ENCODE measurements around the gene L3MBTL4. TPM values are rescaled to one million over a fixed set of nuclear protein-coding genes. Genes with fewer than 3 reads are reported as not detected.
A peak's percentile ranks its signal among the peaks of the same experiment; 100 is the strongest.

Gene L3MBTL4
- total RNA-seq, 2 experiments from 2014 or later, result 0.27 to 0.33 TPM

GRCh38 chr18:5969989-5970403, 444.7 kb downstream of the L3MBTL4 start:
- CTCF ChIA-PET, result no interaction called here
- Mint-ChIP-seq H3K27ac (no peak overlapping the region), H3K4me3 (no peak overlapping the region), H3K27me3 (no peaks in the 10 kb centered on the region), H3K9me3 (no peaks in the 10 kb centered on the region), H3K36me3 (ENCODE audit: low read depth) (no peaks in the 10 kb centered on the region), H3K4me1 (peaks cover 14% of the 10 kb centered on the region)
- POLR2A ChIA-PET, result no interaction called here
- peak; percentile 10 for DNase-seq

GRCh38 chr18:5969355-5969988, 445.2 kb downstream of the L3MBTL4 start:
- Mint-ChIP-seq H3K9me3 (no peaks in the 10 kb centered on the region), H3K4me3 (no peak overlapping the region), H3K4me1 (peaks cover 15% of the 10 kb centered on the region), H3K27ac (no peak overlapping the region), H3K36me3 (ENCODE audit: low read depth) (no peaks in the 10 kb centered on the region), H3K27me3 (no peaks in the 10 kb centered on the region)
- ChIA-PET CTCF (no interaction called here), POLR2A (no interaction called here)
- DNase-seq, result no peak

GRCh38 chr18:5967666-5968065, 447.0 kb downstream of the L3MBTL4 start:
- POLR2A ChIA-PET, result no interaction called here
- CTCF ChIA-PET, result no interaction called here
- no peaks in the 10 kb centered on the region for H3K36me3 Mint-ChIP-seq (ENCODE audit: low read depth)
- no peak for DNase-seq
- no peaks in the 10 kb centered on the region for H3K27me3 Mint-ChIP-seq
- H3K9me3 Mint-ChIP-seq, result no peaks in the 10 kb centered on the region
- peak overlapping the region; percentile 15 for H3K27ac Mint-ChIP-seq
- no peak overlapping the region for H3K4me3 Mint-ChIP-seq
- H3K4me1 Mint-ChIP-seq, result peaks cover 15% of the 10 kb centered on the region

GRCh38 chr18:5967007-5967406, 447.7 kb downstream of the L3MBTL4 start:
- CTCF ChIA-PET, result no interaction called here
- Mint-ChIP-seq H3K9me3 (no peaks in the 10 kb centered on the region), H3K4me3 (no peak overlapping the region), H3K4me1 (peaks cover 15% of the 10 kb centered on the region), H3K36me3 (ENCODE audit: low read depth) (no peaks in the 10 kb centered on the region), H3K27ac (no peak overlapping the region), H3K27me3 (no peaks in the 10 kb centered on the region)
- DNase-seq, result no peak
- POLR2A ChIA-PET, result no interaction called here

- no peaks in the 10 kb centered on the region for H3K36me3 Mint-ChIP-seq (ENCODE audit: low read depth)
- H3K9me3 Mint-ChIP-seq, result no peaks in the 10 kb centered on the region
- POLR2A ChIA-PET, result no interaction called here
- H3K27ac Mint-ChIP-seq, result no peak overlapping the region
- no peaks in the 10 kb centered on the region for H3K27me3 Mint-ChIP-seq
- H3K4me3 Mint-ChIP-seq, result no peak overlapping the region
- CTCF ChIA-PET, result no interaction called here
- DNase-seq, result no peak
- peaks cover 15% of the 10 kb centered on the region for H3K4me1 Mint-ChIP-seq
Observed at GRCh38 chr18:5966514-5966913, 448.2 kb downstream of the L3MBTL4 start.

GRCh38 chr18:5964996-5965395, 449.7 kb downstream of the L3MBTL4 start:
- H3K27me3 Mint-ChIP-seq, result no peaks in the 10 kb centered on the region
- H3K4me1 Mint-ChIP-seq, result peaks cover 10% of the 10 kb centered on the region
- H3K36me3 Mint-ChIP-seq (ENCODE audit: low read depth), result no peaks in the 10 kb centered on the region
- CTCF ChIA-PET, result no interaction called here
- no peak overlapping the region for H3K4me3 Mint-ChIP-seq
- no peak overlapping the region for H3K27ac Mint-ChIP-seq
- no peaks in the 10 kb centered on the region for H3K9me3 Mint-ChIP-seq
- no peak for DNase-seq
- POLR2A ChIA-PET, result no interaction called here

GRCh38 chr18:5964596-5964995, 450.1 kb downstream of the L3MBTL4 start:
- Mint-ChIP-seq H3K36me3 (ENCODE audit: low read depth) (no peaks in the 10 kb centered on the region), H3K27ac (no peak overlapping the region), H3K4me3 (no peak overlapping the region), H3K9me3 (no peaks in the 10 kb centered on the region), H3K4me1 (peaks cover 8% of the 10 kb centered on the region), H3K27me3 (no peaks in the 10 kb centered on the region)
- ChIA-PET POLR2A (no interaction called here), CTCF (no interaction called here)
- no peak for DNase-seq

- H3K4me3 Mint-ChIP-seq, result no peak overlapping the region
- no peak for DNase-seq
- H3K9me3 Mint-ChIP-seq, result no peaks in the 10 kb centered on the region
- no peaks in the 10 kb centered on the region for H3K36me3 Mint-ChIP-seq (ENCODE audit: low read depth)
- no peaks in the 10 kb centered on the region for H3K27me3 Mint-ChIP-seq
- H3K4me1 Mint-ChIP-seq, result peaks cover 8% of the 10 kb centered on the region
- no peak overlapping the region for H3K27ac Mint-ChIP-seq
- ChIA-PET POLR2A (no interaction called here), CTCF (no interaction called here)
Observed at GRCh38 chr18:5964108-5964507, 450.6 kb downstream of the L3MBTL4 start.

- Mint-ChIP-seq H3K4me3 (no peak overlapping the region), H3K4me1 (peaks cover 8% of the 10 kb centered on the region), H3K27me3 (no peaks in the 10 kb centered on the region), H3K36me3 (ENCODE audit: low read depth) (no peaks in the 10 kb centered on the region), H3K27ac (no peak overlapping the region), H3K9me3 (no peaks in the 10 kb centered on the region)
- DNase-seq, result no peak
- CTCF ChIA-PET, result no interaction called here
- POLR2A ChIA-PET, result no interaction called here
Observed at GRCh38 chr18:5963267-5963666, 451.4 kb downstream of the L3MBTL4 start.

GRCh38 chr18:5962362-5962761, 452.3 kb downstream of the L3MBTL4 start:
- no peak overlapping the region for H3K27ac Mint-ChIP-seq
- POLR2A ChIA-PET, result no interaction called here
- H3K4me3 Mint-ChIP-seq, result no peak overlapping the region
- DNase-seq, result no peak
- CTCF ChIA-PET, result no interaction called here
- H3K4me1 Mint-ChIP-seq, result peaks cover 8% of the 10 kb centered on the region
- H3K27me3 Mint-ChIP-seq, result no peaks in the 10 kb centered on the region
- no peaks in the 10 kb centered on the region for H3K36me3 Mint-ChIP-seq (ENCODE audit: low read depth)
- no peaks in the 10 kb centered on the region for H3K9me3 Mint-ChIP-seq

GRCh38 chr18:5961828-5962150, 452.9 kb downstream of the L3MBTL4 start:
- ChIA-PET CTCF (interaction anchor here (0.5 kb wide), 1 partner anchor 770 kb away, joined by 5 read pairs; no protein-coding TSS in a partner anchor), POLR2A (no interaction called here)
- Mint-ChIP-seq H3K27me3 (no peaks in the 10 kb centered on the region), H3K9me3 (no peaks in the 10 kb centered on the region), H3K4me3 (no peak overlapping the region), H3K36me3 (ENCODE audit: low read depth) (no peaks in the 10 kb centered on the region), H3K4me1 (peaks cover 8% of the 10 kb centered on the region), H3K27ac (no peak overlapping the region)
- DNase-seq, result no peak

- Mint-ChIP-seq H3K27me3 (no peaks in the 10 kb centered on the region), H3K27ac (no peak overlapping the region), H3K4me1 (peaks cover 8% of the 10 kb centered on the region), H3K4me3 (no peak overlapping the region), H3K36me3 (ENCODE audit: low read depth) (no peaks in the 10 kb centered on the region), H3K9me3 (no peaks in the 10 kb centered on the region)
- ChIA-PET POLR2A (no interaction called here), CTCF (interaction anchor here (0.5 kb wide), 1 partner anchor 770 kb away, joined by 5 read pairs; no protein-coding TSS in a partner anchor)
- DNase-seq, result no peak
Observed at GRCh38 chr18:5961097-5961827, 453.4 kb downstream of the L3MBTL4 start.

- Mint-ChIP-seq H3K4me1 (no peaks in the 10 kb centered on the region), H3K27ac (no peak overlapping the region), H3K27me3 (no peaks in the 10 kb centered on the region), H3K36me3 (ENCODE audit: low read depth) (no peaks in the 10 kb centered on the region), H3K9me3 (no peaks in the 10 kb centered on the region), H3K4me3 (no peak overlapping the region)
- CTCF ChIA-PET, result no interaction called here
- DNase-seq, result no peak
- POLR2A ChIA-PET, result interaction anchor here (0.8 kb wide), 1 partner anchor 456 kb away, joined by 5 read pairs; the partner anchor contains the start of gene L3MBTL4
Observed at GRCh38 chr18:5958822-5959221, 455.9 kb downstream of the L3MBTL4 start.

GRCh38 chr18:5955861-5956260, 458.9 kb downstream of the L3MBTL4 start:
- no peak for DNase-seq
- no peaks in the 10 kb centered on the region for H3K36me3 Mint-ChIP-seq (ENCODE audit: low read depth)
- CTCF ChIA-PET, result no interaction called here
- H3K4me1 Mint-ChIP-seq, result no peaks in the 10 kb centered on the region
- H3K27me3 Mint-ChIP-seq, result no peaks in the 10 kb centered on the region
- no peak overlapping the region for H3K27ac Mint-ChIP-seq
- H3K4me3 Mint-ChIP-seq, result no peak overlapping the region
- POLR2A ChIA-PET, result no interaction called here
- H3K9me3 Mint-ChIP-seq, result no peaks in the 10 kb centered on the region

Data from activated CD4-positive, alpha-beta T cell treated with anti-CD3 and anti-CD28 coated beads, Interleukin-2, amount 10 ng/mL, durations not matched to agents 7 days and 5 days (primary cell).